CD4-positive, alpha-beta T cell treated with Interleukin-6 at 100 ng/mL for 8 hours (primary cell): ENCODE measurements around the gene RBMS3.

Experiments
- DNase-seq: peaks from one replicate; pipeline ENCODE4 v3.0.0-alpha.2; 2020; ENCODE audit warnings: mixed read lengths, low spot score

RBMS3 gene

GRCh38 chr3:29525254-29525881 is 244.5 kb downstream of the RBMS3 start:
- no peak for DNase-seq

DNA sequence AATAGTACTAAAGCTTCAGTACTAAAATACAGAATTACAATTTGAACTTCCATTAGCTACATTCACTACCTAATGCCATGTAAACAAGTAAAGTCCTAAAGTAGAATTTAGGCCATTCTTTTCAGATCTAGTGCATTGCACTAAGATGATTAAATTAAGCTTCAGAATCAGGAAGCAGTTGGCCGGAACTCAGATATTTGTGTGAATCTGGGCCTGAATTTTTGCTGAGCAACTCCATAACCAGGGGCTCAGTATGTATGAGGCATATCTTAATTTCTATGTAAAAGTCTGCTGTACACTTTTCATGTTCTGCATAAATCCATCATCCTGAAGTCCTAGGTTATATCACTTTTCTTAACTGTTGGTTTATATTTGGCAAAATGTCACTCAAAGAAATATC is 246.4 kb downstream of the RBMS3 start:
- no peak for DNase-seq

DNA sequence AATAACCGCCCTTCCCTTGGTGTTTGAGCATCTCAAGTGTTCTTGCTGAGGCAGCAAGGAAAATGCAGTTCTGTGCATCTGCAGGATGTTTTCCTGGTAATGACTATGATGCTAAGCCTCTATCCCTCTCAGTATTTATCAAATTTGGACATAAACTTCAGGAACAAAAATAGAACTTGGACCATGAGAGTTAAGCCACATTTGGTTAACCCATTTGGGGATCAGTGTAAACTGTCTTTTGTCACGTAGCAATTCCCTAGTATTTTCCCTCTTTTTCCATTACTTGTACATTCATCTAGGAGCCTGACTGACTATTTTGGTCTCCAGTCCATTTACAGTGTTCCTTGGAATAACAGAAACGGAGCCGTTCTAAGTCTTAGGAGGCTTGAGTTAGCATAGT is 250.8 kb downstream of the RBMS3 start:
- no peak for DNase-seq

DNA sequence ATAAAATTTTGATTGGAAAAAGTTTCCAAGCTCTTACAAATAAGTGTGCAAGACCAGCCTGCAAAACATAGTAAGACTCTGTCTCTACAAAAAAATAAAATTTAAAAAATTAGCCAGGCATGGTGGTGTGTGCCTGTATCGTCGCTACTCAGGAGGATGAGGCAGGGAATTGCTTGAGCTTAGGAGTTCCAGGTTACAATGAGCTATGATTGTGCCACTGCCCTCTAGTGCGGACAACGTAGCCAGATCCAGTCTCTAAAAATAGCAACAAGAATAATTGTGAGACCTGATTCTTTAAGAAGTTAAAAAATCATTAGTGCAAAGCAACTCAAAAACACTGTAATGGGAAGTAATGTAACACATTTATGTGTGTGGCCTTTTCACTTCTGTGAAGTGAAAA is 251.6 kb downstream of the RBMS3 start:
- no peak for DNase-seq

DNA sequence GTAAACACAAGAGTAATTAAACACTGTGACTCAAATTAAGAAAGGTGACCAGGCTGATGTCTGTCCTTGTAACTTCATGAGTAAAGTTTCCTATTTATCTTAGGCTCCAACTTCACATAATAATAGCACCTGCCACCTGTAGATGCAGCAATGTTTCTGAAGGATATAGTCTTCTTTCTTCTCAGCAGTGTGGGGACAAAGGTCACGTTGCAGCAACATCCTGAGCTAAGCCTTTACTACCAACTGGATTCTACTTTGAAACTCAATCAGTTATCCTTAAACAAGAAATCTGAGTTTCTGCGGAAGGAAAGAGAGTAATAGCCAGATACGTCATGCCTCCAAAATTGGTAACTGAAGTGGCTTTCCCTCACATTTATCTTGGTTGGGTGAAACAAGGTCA is 253.1 kb downstream of the RBMS3 start:
- DNase-seq: no peak

DNA sequence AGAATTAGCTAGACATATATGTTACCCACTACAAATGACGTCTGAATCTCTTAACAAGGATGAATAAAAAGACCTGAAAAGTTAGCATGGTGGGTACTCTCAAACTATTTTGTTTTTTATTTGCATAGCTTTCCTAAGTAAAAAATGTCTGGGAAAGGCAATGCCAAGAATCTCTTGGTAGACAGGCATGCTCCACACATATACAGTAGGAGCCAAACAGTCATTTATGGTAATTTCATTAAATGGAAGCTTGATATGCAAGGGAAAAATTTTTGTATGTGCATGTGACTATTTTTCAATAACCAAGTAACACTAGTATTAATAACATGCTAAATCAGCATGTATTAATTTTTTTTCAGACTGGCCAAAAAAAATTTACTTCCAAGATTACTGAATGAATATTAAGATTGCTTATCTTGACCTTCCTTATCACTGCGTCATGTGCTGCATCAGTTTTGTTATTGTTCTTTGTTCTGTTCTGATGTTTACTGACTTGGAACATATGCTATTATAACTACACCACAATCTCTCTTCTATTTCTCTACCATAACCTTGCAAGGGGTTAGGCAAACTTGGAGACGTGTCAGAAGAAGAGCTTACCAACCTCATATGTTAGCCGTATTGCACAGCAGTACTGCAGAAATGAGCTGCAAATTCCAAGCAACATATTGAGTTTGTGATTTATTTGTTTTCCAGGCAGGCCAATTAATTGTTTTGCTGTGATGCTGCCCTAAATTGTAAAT is 255.3 kb downstream of the RBMS3 start:
- DNase-seq: no peak

- no peak for DNase-seq
Measured at GRCh38 chr3:29537889-29538609, 257.2 kb downstream of the RBMS3 start.

DNA sequence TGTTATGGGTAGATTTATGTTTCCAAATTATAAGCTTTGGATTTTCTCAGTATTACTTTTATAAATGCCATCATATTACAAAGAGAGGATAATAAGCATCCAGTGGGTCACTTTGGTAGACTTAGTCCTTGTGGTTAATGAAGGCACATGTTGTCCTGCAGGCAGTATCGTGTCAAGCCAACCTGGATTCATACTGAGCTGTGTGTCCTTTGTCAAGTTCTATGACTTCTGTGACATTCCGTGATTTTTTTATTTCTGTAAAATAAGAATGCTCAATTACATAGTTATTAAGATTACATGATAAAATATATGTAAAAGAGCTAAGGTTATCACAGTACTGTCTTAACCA is 257.7 kb downstream of the RBMS3 start:
- DNase-seq: no peak

DNA sequence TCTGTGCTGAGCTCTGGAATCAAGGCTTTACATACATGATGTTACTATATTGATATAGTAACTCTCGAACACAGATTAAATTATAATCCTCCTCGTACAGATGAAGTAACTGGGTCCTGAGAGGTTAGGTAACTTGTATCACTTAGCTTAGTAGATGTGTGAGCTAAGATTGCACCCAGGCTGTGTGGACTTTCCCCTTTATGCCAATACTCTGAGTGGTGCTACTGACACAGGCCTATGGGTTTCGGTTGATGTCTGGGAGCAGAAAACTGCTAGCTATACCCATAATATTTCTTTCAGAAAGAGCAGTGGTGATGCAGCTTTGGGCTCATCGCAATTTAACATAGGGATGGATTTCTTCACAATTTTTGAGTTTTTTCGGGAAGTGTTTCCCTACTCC is 259.7 kb downstream of the RBMS3 start:
- DNase-seq: no peak

- no peak for DNase-seq
Measured at GRCh38 chr3:29544701-29545363, 264.0 kb downstream of the RBMS3 start.

- no peak for DNase-seq
Measured at GRCh38 chr3:29545615-29546014, 264.7 kb downstream of the RBMS3 start.

GRCh38 chr3:29552051-29552450 is 271.2 kb downstream of the RBMS3 start:
- DNase-seq: no peak

- DNase-seq: no peak
Measured at GRCh38 chr3:29554566-29554965, 273.7 kb downstream of the RBMS3 start.

GRCh38 chr3:29555590-29555989 is 274.7 kb downstream of the RBMS3 start:
- no peak for DNase-seq

DNA sequence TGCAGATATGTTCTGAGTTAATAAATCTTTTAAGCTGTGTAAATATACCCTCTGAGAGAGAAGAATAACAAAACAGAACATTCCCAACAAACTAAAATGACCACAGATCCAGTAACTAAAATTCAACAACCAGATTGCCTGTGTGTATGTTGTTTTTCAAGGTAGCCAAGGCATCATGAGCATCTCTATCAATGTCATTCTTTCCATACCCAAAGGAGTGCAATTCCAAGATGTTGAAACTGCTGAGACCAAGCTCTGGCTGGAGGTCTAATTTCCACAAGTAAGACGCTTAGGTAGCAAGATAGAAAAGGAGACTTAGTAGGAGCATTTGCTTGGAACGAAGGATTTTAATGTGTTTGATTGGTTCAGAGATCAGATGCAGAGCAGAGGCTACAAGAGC is 276.3 kb downstream of the RBMS3 start:
- DNase-seq: no peak

DNA sequence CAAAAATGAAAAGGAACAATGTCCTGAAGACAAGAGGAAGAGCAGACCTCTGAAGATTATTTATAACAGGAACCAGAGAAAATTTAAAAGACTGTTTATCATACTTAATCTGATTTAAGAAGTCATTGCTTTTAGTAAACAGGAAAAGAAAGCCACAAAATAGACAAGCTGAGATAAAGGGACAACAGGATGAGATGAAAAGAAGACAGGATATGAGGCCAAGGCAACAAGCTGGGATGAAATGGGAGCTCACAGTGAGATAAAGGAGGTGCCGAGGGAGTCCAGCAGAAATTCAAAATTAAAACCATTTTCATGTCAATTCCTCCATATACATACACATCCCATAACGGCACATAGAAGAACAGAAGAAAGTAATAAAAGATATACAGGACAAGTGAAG is 277.0 kb downstream of the RBMS3 start:
- DNase-seq: no peak

DNA sequence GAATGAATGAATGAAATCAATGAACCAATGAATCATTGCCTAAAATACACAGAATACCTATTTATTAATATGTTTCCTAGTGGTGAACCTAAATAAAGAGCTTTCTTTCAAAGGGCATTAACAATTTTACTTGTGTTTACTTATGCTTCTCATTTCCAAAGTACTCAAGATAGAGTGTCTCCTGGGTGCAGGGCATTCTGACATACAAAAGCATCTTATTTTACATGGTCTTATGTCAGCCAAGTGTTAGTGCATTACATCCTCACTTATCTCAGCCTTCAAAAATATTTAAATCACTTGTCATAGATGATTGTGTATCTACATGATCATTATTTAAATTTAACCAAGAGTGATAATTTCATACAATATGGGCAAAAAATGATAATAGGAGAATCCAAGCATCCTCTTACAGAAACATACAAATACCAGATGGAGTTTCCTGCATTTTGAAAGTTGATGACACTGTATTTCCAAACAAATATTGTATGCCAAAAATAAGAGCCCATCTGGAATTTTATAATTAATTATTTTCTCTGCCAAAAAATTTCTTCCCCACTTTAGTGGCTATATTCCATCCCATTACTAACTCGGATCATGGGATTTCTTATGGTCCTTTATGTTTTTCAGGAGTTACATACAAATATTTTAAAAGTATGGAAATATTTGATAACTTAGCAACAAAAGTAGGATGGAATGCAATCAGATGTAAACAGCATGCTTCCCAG is 279.0 kb downstream of the RBMS3 start:
- DNase-seq: no peak

GRCh38 chr3:29561651-29562149 is 280.8 kb downstream of the RBMS3 start:
- no peak for DNase-seq

DNA sequence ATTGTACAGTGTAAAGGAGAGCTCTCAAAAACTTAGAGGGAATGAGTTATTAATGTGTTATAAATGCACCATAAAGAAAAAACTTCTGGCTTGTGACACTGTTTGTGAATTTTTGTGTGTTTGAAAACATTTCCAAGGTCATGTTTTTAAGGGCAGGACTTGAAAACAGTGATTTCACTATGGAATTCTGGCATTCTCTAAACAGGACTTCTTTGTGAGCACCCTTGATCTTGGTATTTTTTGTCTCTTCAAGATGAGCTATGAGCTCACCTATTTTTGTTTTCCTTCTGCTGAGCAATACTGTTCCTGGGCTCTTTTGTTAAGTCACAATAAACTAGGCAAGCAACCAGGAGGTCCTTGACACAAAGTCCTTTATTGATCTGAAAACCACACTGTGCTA is 284.4 kb downstream of the RBMS3 start:
- DNase-seq: no peak

- no peak for DNase-seq
Measured at GRCh38 chr3:29567501-29567900, 286.6 kb downstream of the RBMS3 start.

- no peak for DNase-seq
Measured at GRCh38 chr3:29568355-29568754, 287.5 kb downstream of the RBMS3 start.

- no peak for DNase-seq
Measured at GRCh38 chr3:29576181-29576580, 295.3 kb downstream of the RBMS3 start.
